GM23338 (cell line): ENCODE results near the gene TUBB1.

Experiments used
- CREB1 ChIP-seq: fragments of 250-450 bp; sonication (Bioruptor Pico); IDR thresholded peaks from 2 replicates; pipeline ENCODE4 v1.5.0; 2020; ENCODE audit warnings: low read depth, mild to moderate bottlenecking, moderate library complexity
- EZH2 ChIP-seq: fragments of 200-600 bp; sonication (generic); IDR thresholded peaks from one replicate; pipeline ENCODE4 v1.8.0; 2017; ENCODE audit warnings: antibody characterized with exemption, mild to moderate bottlenecking, low read depth; ENCODE audit not compliant: unreplicated experiment
- EZH2phosphoT487 ChIP-seq: fragments of 200-600 bp; sonication (generic); IDR thresholded peaks from one replicate; pipeline ENCODE4 v1.8.1; 2018; ENCODE audit warnings: antibody characterized with exemption; ENCODE audit not compliant: unreplicated experiment
- JUNB ChIP-seq: IDR thresholded peaks from one replicate; pipeline ENCODE4 v1.6.1; 2016; ENCODE audit warnings: antibody characterized with exemption; ENCODE audit not compliant: unreplicated experiment
- POLR2AphosphoS5 ChIP-seq: IDR thresholded peaks from 2 replicates; pipeline ENCODE4 v1.6.1; 2016; ENCODE audit warnings: antibody characterized with exemption, low read depth
- STAT1 ChIP-seq: IDR thresholded peaks from one replicate; pipeline ENCODE4 v1.6.1; 2016; ENCODE audit warnings: antibody characterized with exemption; ENCODE audit not compliant: unreplicated experiment
- ZNF114 ChIP-seq: fragments of 250-450 bp; sonication (Bioruptor Pico); IDR thresholded peaks from 2 replicates; pipeline ENCODE4 v1.5.0; 2020; ENCODE audit warnings: mild to moderate bottlenecking, moderate library complexity
- ZNF331 ChIP-seq: fragments of 250-450 bp; sonication (Bioruptor Pico); IDR thresholded peaks from 2 replicates; pipeline ENCODE4 v1.5.0; 2020; ENCODE audit warnings: low read depth, mild to moderate bottlenecking, moderate library complexity
- TF ChIP-seq, protein P1 (sequence below), 2 experiments: fragments of 200-600 bp in 1 of 2; sonication (generic) in 1 of 2; conservative IDR thresholded peaks; 2 replicates each; pipeline versions ENCODE4 v1.5.1 to v1.6.1; 2016 to 2017; ENCODE audit warnings: antibody characterized with exemption in 2 of 2, low read depth in 2 of 2, mild to moderate bottlenecking in 2 of 2, moderate library complexity in 1 of 2
- TF ChIP-seq, protein P2 (sequence below): IDR thresholded peaks from 2 replicates; pipeline ENCODE4 v1.6.1; 2016; ENCODE audit warnings: antibody characterized with exemption
- TF ChIP-seq, protein P3 (sequence below): IDR thresholded peaks from one replicate; pipeline ENCODE4 v1.6.1; 2018; ENCODE audit warnings: antibody characterized with exemption; ENCODE audit not compliant: unreplicated experiment
- TF ChIP-seq, protein P4 (sequence below): fragments of 250-450 bp; sonication (Bioruptor Pico); IDR thresholded peaks from 2 replicates; pipeline ENCODE4 v1.5.0; 2020; ENCODE audit warnings: mild to moderate bottlenecking, moderate library complexity

DNA sequence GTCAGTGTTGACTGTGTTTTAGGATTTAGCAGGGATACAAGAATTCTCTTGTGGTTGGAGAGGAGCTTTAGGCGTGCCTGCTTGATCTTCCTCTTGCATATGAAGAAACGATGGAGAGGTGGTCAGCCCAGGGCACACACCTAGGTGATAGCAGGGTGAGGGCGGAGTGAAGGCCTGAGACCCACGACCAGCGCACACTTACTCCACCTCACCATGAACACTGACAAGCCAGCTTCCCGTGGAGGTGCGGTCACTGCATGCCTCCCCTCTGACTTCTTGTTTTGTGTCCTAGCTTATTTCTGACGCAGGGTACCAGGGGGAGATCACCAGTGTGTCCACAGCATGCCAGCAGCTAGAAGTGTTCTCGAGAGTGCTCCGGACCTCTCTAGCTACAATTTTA is 30.0 kb upstream of the TUBB1 start:
- TF ChIP-seq, protein P1, sequence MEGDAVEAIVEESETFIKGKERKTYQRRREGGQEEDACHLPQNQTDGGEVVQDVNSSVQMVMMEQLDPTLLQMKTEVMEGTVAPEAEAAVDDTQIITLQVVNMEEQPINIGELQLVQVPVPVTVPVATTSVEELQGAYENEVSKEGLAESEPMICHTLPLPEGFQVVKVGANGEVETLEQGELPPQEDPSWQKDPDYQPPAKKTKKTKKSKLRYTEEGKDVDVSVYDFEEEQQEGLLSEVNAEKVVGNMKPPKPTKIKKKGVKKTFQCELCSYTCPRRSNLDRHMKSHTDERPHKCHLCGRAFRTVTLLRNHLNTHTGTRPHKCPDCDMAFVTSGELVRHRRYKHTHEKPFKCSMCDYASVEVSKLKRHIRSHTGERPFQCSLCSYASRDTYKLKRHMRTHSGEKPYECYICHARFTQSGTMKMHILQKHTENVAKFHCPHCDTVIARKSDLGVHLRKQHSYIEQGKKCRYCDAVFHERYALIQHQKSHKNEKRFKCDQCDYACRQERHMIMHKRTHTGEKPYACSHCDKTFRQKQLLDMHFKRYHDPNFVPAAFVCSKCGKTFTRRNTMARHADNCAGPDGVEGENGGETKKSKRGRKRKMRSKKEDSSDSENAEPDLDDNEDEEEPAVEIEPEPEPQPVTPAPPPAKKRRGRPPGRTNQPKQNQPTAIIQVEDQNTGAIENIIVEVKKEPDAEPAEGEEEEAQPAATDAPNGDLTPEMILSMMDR (conservative IDR thresholded peaks at IDR 0.05; ENCODE audit: low read depth in 2 of 2), result no peak
- TF ChIP-seq CREB1 (CRISPR knock-in tag) (no peak), POLR2AphosphoS5 (no peak), EZH2 (no peak), STAT1 (no peak), ZNF114 (no peak), EZH2phosphoT487 (no peak), JUNB (no peak), ZNF331 (CRISPR knock-in tag) (no peak)
- TF ChIP-seq, protein P2, sequence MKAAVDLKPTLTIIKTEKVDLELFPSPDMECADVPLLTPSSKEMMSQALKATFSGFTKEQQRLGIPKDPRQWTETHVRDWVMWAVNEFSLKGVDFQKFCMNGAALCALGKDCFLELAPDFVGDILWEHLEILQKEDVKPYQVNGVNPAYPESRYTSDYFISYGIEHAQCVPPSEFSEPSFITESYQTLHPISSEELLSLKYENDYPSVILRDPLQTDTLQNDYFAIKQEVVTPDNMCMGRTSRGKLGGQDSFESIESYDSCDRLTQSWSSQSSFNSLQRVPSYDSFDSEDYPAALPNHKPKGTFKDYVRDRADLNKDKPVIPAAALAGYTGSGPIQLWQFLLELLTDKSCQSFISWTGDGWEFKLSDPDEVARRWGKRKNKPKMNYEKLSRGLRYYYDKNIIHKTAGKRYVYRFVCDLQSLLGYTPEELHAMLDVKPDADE, result no peak
- TF ChIP-seq, protein P3, sequence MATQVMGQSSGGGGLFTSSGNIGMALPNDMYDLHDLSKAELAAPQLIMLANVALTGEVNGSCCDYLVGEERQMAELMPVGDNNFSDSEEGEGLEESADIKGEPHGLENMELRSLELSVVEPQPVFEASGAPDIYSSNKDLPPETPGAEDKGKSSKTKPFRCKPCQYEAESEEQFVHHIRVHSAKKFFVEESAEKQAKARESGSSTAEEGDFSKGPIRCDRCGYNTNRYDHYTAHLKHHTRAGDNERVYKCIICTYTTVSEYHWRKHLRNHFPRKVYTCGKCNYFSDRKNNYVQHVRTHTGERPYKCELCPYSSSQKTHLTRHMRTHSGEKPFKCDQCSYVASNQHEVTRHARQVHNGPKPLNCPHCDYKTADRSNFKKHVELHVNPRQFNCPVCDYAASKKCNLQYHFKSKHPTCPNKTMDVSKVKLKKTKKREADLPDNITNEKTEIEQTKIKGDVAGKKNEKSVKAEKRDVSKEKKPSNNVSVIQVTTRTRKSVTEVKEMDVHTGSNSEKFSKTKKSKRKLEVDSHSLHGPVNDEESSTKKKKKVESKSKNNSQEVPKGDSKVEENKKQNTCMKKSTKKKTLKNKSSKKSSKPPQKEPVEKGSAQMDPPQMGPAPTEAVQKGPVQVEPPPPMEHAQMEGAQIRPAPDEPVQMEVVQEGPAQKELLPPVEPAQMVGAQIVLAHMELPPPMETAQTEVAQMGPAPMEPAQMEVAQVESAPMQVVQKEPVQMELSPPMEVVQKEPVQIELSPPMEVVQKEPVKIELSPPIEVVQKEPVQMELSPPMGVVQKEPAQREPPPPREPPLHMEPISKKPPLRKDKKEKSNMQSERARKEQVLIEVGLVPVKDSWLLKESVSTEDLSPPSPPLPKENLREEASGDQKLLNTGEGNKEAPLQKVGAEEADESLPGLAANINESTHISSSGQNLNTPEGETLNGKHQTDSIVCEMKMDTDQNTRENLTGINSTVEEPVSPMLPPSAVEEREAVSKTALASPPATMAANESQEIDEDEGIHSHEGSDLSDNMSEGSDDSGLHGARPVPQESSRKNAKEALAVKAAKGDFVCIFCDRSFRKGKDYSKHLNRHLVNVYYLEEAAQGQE, result no peak
- TF ChIP-seq, protein P4, sequence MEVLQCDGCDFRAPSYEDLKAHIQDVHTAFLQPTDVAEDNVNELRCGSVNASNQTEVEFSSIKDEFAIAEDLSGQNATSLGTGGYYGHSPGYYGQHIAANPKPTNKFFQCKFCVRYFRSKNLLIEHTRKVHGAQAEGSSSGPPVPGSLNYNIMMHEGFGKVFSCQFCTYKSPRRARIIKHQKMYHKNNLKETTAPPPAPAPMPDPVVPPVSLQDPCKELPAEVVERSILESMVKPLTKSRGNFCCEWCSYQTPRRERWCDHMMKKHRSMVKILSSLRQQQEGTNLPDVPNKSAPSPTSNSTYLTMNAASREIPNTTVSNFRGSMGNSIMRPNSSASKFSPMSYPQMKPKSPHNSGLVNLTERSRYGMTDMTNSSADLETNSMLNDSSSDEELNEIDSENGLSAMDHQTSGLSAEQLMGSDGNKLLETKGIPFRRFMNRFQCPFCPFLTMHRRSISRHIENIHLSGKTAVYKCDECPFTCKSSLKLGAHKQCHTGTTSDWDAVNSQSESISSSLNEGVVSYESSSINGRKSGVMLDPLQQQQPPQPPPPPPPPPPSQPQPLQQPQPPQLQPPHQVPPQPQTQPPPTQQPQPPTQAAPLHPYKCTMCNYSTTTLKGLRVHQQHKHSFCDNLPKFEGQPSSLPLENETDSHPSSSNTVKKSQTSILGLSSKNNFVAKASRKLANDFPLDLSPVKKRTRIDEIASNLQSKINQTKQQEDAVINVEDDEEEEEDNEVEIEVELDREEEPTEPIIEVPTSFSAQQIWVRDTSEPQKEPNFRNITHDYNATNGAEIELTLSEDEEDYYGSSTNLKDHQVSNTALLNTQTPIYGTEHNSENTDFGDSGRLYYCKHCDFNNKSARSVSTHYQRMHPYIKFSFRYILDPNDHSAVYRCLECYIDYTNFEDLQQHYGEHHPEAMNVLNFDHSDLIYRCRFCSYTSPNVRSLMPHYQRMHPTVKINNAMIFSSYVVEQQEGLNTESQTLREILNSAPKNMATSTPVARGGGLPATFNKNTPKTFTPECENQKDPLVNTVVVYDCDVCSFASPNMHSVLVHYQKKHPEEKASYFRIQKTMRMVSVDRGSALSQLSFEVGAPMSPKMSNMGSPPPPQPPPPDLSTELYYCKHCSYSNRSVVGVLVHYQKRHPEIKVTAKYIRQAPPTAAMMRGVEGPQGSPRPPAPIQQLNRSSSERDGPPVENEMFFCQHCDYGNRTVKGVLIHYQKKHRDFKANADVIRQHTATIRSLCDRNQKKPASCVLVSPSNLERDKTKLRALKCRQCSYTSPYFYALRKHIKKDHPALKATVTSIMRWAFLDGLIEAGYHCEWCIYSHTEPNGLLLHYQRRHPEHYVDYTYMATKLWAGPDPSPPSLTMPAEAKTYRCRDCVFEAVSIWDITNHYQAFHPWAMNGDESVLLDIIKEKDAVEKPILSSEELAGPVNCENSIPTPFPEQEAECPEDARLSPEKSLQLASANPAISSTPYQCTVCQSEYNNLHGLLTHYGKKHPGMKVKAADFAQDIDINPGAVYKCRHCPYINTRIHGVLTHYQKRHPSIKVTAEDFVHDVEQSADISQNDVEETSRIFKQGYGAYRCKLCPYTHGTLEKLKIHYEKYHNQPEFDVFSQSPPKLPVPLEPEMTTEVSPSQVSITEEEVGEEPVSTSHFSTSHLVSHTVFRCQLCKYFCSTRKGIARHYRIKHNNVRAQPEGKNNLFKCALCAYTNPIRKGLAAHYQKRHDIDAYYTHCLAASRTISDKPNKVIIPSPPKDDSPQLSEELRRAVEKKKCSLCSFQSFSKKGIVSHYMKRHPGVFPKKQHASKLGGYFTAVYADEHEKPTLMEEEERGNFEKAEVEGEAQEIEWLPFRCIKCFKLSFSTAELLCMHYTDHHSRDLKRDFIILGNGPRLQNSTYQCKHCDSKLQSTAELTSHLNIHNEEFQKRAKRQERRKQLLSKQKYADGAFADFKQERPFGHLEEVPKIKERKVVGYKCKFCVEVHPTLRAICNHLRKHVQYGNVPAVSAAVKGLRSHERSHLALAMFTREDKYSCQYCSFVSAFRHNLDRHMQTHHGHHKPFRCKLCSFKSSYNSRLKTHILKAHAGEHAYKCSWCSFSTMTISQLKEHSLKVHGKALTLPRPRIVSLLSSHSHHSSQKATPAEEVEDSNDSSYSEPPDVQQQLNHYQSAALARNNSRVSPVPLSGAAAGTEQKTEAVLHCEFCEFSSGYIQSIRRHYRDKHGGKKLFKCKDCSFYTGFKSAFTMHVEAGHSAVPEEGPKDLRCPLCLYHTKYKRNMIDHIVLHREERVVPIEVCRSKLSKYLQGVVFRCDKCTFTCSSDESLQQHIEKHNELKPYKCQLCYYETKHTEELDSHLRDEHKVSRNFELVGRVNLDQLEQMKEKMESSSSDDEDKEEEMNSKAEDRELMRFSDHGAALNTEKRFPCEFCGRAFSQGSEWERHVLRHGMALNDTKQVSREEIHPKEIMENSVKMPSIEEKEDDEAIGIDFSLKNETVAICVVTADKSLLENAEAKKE, result no peak
